Colon (tissue), 2 donors: ENCODE measurements around the gene HSP90B1.

Source experiments
- FAIRE-seq: peaks from 2 replicates; lab custom pipeline; 2012; peaks lifted over from hg19 to GRCh38; lab: Jason Lieb, UNC
- donor health status: control.
- donor health status: control.

HSP90B1 gene

GRCh38 chr12:103978384-103978982 lies 48.3 kb downstream of the HSP90B1 start:
- no peak for FAIRE-seq

GRCh38 chr12:103986829-103987228 lies 56.6 kb downstream of the HSP90B1 start:
- no peak for FAIRE-seq

DNA sequence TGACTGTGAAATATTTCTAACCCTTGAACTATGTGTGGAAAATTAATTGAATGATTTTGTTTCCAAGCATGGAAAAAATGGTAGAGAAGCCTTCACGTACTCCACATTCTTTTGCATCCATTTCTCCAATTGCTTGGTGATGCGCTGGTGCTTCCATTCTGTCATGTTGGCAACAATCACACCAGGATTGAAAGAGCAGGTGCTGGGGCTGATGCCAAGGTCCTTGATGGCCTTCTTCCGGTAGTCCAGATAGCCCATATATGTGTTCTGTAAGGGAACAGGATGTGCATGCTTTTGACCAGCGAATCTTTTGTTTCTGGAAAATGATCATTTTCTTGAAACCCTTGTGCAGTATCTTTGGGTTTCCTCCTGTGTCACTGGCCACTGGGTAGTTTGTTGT lies 64.0 kb downstream of the HSP90B1 start:
- FAIRE-seq, result no peak

GRCh38 chr12:103996595-103996994 lies 66.4 kb downstream of the HSP90B1 start:
- FAIRE-seq, result no peak

GRCh38 chr12:103997286-103997900 lies 67.2 kb downstream of the HSP90B1 start:
- no peak for FAIRE-seq
